CD4-positive, alpha-beta T cell treated with Interleukin-4 for 4 hours (primary cell): ENCODE results near the gene TMEM255A.

Source experiments
- DNase-seq: peaks from one replicate; pipeline ENCODE4 v3.0.0-alpha.2; 2020

Gene TMEM255A

GRCh38 chrX:120306630-120307029 lies 4.6 kb downstream of the TMEM255A start:
- DNase-seq: peak; percentile 4

DNA sequence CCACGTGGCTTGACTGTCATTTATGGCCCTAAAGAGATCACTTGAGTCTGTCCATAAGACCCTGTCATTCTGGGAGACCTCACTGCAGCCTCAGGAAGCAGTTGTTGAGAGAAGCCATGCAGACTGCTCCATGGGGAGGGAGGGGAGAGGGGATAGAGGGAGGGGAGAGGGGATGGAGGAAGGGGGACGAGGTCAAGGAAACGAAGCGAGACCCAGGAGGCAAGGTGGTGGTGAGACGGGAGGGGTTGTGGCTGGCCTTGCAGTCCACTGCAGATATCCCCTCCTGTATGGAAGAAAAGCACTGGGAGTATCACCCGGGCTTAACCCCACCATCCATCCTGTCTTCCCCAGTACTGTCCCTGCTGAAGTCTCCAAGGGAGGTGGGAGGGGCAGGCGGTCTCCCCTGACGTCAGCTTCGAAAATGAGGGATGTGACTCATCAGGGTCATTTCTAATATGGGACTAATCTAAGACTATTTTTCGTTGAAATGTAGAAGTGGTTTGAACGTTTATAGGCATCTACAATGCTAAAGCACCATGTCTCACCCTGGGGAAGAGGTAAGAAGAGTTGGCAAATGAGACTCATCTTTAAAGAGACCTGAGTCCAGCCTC lies 5.6 kb downstream of the TMEM255A start:
- DNase-seq: no peak

DNA sequence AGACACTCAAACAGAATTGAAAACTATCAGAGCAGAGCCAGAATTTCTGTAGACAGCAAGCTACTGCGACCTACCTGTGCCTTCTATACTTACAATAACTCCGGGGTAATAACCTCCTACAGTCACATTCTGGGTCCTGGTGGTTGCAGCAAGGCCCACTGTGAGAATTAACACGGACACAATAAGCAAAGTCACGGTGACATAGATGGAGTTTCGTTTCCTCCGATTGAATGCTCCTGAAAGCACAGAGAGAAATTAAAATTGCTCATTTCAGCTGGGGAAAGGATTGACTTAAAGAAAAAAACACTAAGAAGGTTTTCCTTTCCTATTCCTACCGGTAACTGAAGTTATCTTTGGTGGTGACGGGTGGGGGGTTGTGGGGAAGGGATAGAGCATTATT lies 7.0 kb downstream of the TMEM255A start:
- DNase-seq: no peak

- DNase-seq: peak; percentile 60
These were observed 8.8 kb downstream of the TMEM255A start for GRCh38 chrX:120302434-120302833.

DNA sequence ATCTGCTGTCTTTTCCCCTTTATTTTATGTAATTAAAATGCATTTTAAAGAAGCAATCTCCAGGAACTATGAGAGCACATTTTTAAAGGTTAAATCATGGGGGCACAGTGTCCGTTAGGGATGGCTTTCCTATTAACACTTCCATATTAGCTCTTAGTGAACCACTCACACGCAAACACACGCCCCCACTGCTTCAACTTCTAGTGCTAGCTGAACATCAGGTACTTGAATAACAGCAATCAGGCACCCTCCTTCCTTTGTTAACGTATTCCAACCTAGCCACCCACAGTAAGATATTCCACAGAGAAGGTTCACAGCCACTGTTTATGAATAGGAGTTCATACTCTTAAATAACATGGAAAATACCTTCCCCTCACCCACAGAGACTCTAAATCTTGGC lies 9.3 kb downstream of the TMEM255A start:
- no peak for DNase-seq

GRCh38 chrX:120301497-120301896 lies 9.8 kb downstream of the TMEM255A start:
- DNase-seq: no peak

GRCh38 chrX:120299928-120300327 lies 11.3 kb downstream of the TMEM255A start:
- DNase-seq: no peak

DNA sequence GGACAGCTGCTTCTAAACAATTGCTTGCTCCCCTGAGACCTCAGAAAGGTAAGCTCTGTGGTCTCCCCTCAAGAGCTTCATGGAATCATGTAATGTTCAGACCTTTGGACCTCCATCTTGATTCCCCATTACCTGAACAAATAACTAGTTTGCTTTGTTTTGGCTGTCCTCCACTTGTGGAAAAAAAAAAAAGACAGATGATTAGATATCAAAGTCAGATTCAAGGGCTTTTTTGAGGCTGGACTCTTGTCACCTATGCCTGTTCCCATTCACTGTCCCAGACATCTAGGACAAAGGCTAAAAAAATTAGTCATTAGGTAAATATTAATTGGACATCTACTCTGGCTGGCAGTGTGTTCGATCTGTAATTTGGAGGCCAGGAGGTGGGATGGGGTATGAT lies 13.3 kb downstream of the TMEM255A start:
- no peak for DNase-seq

GRCh38 chrX:120294651-120295050 lies 16.6 kb downstream of the TMEM255A start:
- DNase-seq: no peak

DNA sequence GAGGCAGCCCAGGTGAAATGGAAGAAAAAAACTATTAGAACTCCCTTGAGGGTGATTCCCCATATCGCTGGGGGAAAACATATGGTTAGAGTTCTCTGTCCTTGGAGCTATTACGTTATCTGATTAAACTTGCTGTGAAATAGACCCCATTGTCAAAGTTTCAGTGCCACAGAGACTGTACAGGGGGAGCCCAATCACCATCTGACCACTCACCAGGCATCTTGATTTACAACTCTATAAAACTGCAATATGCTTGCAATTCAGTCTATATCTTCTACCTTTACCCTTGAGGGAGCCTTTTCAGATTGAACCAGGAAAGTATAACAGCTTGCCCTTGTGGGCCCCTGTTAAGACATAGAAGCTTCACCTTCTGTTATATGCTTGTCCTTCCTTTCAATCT lies 18.2 kb downstream of the TMEM255A start:
- no peak for DNase-seq

- DNase-seq: no peak
These were observed 20.1 kb downstream of the TMEM255A start for GRCh38 chrX:120291211-120291610.

GRCh38 chrX:120290107-120290506 lies 21.2 kb downstream of the TMEM255A start:
- no peak for DNase-seq

DNA sequence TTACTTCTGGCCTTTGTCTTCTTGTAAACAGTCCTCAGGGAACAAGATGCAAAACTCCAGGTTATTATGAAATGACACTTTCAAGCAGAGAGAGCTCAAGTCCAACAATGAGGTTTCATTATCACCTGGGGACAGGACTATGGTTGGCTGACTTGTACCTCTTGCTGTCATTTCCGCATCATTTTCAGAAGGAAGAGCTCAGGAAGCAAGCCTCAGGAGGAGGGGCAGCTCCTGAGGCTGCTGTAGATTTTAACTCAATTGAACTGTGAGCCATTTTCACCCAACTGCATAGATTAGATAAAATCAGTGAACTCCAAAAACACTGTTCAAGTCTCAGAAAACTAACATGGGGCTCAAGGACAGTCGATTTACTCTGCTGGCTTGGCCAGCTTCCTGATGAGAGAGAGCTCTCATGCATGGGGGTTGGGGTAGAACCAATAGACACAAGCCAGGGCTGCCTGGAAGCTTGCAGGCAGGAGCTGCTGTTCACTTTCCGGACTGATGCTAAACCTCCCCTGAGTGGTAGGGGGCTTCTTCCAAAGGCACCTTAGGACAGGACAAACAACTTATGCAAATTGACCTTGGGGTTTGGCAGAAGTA lies 23.6 kb downstream of the TMEM255A start:
- DNase-seq: no peak

GRCh38 chrX:120286733-120287512 lies 24.3 kb downstream of the TMEM255A start:
- no peak for DNase-seq

DNA sequence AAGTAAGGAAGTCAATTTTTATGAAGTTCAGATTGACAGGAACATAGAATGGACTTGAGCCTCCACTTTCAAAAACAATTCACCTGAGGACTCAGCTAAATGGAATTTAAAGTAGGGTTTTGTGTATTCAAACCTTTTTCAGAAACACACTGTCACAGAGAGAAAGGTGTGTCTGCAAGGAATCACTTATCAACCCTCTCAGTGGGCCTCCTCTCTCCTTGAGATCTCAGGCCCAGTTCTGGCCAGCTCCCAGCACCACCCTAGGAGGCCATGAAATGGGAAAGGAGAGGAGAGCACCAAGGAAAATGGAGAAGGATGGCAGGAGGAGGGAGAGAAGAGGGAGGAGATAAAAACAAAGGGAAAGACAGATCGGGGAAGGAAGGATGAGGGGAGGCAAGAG lies 28.6 kb downstream of the TMEM255A start:
- DNase-seq: no peak

DNA sequence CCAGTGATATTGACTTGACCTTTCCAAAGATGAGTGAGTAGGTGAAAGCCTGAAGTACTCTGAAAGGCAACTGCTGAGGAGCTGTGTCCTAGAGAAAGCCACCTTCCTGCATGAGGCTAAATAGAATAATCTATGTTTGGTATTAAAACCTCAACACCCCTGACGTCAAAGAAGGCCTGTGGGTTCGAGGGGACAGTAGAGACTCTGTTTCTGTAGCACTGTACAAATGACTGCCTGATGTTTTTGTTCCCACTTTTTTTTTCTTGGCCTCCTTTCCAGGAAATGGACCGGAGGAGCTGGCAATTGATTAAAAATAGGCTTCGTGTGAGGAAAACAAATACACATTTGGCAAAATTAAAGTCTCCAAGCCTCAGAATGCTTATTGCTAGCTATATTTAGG lies 29.5 kb downstream of the TMEM255A start:
- no peak for DNase-seq

GRCh38 chrX:120281021-120281624 lies 30.1 kb downstream of the TMEM255A start:
- no peak for DNase-seq

GRCh38 chrX:120274958-120275357 lies 36.3 kb downstream of the TMEM255A start:
- DNase-seq: no peak

DNA sequence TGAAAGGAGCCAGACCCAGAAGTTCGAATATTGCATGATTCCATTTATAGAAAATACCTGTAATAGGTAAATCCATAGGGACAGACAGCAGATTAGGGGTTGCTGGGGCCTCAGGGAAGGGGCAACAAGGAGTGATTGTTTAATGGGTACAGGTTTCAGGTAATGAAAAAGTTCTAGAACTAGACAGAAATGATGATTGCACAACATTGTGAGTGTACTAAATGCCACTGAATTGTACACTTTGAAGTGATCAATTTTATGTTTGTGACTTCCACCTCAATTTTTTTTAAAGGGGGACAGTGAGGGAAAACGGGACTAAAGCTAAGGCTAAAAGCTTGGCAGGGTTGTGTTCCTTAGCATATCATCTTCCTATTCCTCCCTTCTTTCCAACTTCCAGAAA lies 37.1 kb downstream of the TMEM255A start:
- DNase-seq: no peak

DNA sequence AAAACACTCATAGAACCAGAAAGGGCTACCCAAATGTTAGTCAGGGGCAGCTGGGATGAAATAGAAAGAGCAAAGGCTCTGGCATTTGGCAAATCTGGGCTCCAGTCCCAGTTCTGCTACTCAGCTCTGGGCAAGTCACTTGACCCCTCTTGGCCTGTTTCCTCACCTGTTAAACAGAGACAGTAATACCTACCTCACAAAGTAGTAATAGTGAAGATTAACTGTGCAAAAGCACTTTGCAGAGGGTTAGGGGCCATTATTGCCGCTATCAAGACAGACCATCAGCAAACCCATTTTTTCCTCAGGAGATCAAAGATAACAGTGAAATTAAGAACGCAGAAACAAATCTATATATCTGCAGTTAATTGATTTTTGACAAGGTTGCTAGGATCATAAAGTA lies 40.0 kb downstream of the TMEM255A start:
- no peak for DNase-seq

- no peak for DNase-seq
These were observed 40.7 kb downstream of the TMEM255A start for GRCh38 chrX:120270567-120270966.

DNA sequence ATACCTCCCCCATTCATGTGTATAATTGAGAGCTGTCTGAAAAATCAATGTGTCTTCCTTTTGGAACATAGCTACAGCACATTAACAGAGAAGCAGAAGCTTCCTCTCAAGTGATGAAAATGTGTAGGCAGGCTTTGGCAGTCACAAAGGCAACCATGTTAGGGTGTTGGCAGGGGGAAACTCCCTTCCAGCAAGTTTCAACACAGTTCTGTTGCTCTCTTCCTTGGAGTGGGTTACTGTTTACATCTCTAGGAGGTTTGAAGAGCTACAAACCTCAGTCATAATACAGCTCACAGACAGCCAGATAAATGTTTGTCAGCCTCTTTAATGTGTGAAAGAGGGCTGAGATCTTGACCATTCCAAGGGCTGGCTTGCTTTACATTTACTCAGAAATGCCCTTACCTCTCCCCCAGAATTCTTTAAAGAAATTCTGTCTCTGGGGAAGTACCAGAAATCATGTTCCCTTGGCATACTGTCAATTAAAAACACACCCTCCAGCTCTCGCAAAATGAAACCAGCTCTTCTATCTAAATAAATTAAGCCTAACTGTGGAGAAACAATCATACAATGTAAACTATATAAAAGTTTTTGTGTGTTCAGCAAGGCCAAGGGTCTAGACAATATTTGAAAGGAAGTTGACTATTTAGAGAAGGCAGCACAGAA lies 41.8 kb downstream of the TMEM255A start:
- peak; percentile 55 for DNase-seq

GRCh38 chrX:120264341-120264740 lies 46.9 kb downstream of the TMEM255A start:
- DNase-seq: no peak
